GM19467 (cell line): ENCODE measurements around the gene NUF2.
"Not testable (repeated sequence)": the region's sequence is repeated elsewhere in the genome, so short reads cannot be mapped to it uniquely, and the experiment has no call there.

Experiments
- ATAC-seq: cut with Tn5 transposase; IDR thresholded peaks from one replicate; pipeline ENCODE4 v1.9.1; 2021; ENCODE audit warnings: mild to moderate bottlenecking, moderate library complexity; ENCODE audit not compliant: unreplicated experiment

The NUF2 gene

DNA sequence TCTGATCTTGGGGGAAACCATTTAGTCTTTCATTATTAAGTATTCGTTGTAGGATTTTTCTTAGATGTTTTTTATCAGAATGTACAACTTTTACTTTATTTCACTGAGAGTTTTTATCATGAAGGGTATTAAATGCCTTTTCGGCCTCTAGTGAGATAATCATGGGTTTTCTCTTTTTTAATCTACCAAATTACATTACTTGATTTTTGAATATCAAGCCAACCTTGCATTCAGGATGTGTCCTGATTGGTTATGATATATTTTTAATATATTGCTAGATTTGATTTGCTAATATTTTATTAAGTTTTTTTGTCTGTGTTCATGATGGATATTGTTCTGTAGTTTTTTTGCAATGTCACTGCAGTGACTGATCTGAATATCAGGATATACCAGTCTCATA lies 9.4 kb downstream of the NUF2 start:
- no peak for ATAC-seq

GRCh38 chr1:163335216-163335615 lies 13.5 kb downstream of the NUF2 start:
- no peak for ATAC-seq

DNA sequence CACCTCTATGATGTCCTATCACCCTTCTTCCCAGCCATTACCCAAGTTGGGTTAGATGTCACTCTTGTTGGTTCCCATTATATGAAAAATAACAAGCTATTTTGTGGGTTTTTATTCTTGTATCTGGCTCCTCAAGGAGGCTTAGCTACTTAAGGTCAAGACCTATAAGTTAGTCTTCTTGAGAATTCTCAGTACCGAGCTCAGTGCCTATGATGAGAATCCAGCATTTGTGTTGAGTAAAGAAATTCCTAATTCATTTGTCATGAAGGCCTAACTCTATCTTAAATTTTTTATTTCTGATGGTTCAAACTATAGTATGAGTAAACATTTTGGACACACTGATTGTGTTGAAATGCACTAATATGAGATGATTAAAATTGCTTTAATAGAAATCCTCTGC lies 15.9 kb downstream of the NUF2 start:
- no peak for ATAC-seq

DNA sequence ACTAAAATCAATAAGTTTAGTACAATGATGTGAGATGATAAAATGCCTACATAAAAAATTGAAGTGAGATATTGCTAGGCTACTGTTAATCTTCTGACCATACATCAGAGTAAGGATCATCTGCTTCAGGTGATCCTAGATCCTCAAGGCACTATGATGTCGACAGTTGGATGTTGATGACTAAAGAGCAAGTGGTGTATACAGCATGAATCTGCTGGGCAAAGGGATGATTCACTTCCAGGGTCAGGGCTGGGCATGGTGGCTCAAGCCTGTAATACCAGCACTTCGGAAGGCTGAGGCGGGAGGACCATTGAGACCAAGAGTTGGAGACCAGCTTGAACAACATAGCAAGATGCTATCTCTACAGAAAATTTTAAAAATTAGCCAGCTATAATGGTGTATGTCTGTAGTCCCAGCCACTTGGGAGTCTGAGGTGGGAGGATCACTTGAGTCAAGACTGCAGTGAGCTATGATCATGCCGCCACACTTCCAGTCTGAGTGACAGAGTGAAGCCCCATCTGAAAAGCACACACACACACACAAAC lies 24.6 kb downstream of the NUF2 start:
- ATAC-seq: no peak

DNA sequence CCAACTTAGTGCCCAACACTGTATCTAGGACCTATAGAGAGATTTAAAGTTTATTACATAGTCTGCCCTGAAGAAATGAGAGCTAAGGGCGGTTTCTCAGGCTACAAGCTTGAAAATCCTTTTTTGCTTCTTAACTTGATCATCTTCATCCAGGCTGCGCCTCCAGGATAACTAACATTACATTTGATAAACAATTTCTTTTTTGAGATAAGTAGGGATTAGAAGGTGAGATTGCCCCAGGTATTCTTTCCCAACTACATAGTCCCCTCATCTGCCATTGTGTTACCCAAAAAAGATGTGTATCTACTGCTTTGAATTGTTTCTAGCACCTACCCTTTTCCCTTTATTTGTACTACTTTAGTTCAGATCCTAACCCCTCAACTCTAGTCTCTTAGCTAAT lies 25.4 kb downstream of the NUF2 start:
- no peak for ATAC-seq

- no peak for ATAC-seq
Measured at GRCh38 chr1:163351912-163352311, 30.2 kb downstream of the NUF2 start.

GRCh38 chr1:163357378-163357777 lies 35.6 kb downstream of the NUF2 start:
- no peak for ATAC-seq

DNA sequence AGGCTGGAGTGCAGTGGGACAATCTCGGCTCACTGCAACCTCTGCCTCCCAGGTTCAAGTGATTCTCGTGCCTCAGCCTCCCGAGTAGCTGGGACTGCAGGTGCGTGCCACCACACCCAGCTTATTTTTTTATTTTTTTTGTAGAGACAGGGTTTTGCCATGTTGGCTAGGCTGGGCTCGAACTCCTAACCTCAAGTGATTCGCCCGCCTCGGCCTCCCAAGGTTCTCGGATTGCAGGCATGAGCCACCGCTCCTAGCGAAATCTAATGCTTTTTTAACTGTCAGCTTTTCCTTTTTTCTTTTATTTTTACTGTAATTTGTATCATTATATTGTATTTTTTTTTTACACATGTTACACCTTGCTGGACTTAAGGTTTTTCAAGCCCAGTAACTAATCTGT lies 36.4 kb downstream of the NUF2 start:
- ATAC-seq: not testable (repeated sequence)

DNA sequence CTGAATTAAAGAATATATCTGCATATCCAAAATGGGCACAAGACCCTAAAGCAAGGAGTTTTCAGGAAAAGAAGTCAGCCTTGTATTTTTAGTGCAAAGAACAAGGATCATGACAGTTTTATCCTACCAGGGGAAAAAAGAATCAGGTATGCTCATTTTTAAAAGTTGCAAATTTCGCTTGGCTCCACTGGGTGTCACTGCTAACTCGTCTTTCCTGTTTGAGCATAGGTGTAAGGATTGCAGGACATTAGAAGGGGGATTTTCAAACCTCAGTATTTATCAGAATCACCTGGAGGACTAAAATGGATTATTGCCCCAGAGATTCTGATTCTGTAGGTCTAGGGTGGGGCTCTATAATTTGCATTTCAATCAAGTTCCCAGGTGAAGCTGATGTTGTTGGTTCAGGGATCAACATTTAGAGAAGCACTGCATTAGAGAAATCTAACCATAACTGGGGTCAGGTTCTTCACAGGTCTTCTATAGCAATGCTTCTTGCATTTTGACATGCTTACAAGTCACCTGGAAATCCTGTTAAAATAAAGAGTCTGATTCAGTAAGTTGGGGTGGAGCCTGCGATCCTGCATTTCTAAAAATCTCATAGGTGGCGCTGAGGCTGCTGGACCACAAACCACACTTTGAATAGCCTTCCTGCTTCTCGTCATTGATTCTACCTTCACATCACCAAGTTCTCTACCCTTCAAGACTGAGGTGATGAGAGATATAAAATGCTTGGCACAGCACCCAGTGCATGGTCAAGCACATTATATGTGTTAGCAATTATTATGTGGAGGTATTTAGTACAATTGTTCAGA lies 39.6 kb downstream of the NUF2 start:
- ATAC-seq: no peak

GRCh38 chr1:163365186-163365585 lies 43.4 kb downstream of the NUF2 start:
- no peak for ATAC-seq

DNA sequence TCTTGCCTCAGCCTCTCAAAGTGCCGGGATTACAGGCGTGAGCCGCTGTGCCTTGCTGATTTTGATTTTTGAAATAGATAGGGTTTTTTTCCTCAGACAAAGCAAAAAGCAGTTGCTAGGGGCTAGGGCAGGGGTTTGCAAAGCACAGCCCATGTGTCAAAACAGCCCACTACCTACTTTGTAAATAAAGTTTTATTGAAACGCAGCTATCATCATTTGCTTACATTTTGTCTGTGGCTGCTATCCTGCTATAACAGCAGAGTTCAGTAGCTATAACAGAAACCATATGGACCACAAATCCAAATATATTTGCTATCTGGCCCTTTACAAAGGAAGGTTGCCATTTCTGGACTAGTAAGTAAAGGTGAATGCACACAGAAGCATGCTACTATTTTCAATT lies 44.8 kb downstream of the NUF2 start:
- ATAC-seq: no peak

DNA sequence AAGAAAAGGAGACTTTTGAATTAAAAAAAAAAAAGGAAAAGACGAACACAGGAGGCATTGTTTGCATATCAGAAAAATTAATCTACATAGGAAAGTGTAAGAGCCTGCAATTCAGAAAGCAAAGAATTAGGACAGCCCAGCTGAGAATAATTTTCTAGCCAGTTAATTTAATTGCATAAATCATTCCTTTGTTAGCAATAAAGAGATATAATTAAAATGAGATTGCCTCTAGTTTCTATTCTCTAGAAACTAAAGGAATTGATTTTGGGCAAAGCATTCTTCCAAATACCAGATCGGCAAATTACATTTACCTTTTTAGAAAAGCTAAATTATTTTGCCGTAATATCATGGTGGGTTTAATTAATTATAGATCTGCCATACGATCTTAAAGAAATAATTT lies 46.0 kb downstream of the NUF2 start:
- ATAC-seq: no peak

DNA sequence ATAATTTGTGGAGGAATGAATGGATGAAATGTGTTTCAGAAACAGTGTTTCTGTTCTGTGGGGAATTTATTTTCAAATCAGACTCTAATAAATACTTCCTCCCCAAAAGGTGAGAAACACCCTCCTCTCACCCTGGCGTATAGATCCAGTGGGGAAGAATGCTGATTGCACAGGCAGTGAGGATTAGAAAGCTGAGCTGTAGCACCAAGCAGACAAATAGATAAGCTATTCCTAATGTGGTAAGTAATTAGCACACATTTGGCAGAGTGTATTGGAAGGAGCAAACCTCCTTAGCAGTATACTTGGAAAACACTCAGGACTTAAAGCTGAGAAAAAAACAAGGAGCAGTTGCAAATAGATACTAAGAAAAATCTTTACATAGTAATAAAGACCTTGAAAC lies 50.8 kb downstream of the NUF2 start:
- ATAC-seq: no peak

- no peak for ATAC-seq
Measured at GRCh38 chr1:163378554-163378953, 56.8 kb downstream of the NUF2 start.

DNA sequence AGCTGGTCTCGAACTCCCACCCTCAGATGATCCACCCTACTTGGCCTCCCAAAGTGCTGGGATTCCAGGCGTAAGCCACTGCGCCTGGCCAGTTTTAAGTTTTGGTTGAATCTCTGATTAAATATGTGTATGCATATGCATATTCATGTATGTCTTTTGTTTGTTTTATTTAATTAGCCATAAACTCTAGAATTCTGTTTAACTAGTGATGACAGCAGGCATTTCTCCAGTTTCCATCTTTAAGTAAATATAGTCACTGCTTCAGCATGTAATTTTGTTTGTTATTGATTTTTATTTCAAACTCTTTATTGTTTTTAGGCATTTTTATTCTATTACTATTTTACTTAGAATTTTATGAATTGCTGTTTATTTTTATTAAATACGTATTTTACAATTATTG lies 58.0 kb downstream of the NUF2 start:
- ATAC-seq: no peak

DNA sequence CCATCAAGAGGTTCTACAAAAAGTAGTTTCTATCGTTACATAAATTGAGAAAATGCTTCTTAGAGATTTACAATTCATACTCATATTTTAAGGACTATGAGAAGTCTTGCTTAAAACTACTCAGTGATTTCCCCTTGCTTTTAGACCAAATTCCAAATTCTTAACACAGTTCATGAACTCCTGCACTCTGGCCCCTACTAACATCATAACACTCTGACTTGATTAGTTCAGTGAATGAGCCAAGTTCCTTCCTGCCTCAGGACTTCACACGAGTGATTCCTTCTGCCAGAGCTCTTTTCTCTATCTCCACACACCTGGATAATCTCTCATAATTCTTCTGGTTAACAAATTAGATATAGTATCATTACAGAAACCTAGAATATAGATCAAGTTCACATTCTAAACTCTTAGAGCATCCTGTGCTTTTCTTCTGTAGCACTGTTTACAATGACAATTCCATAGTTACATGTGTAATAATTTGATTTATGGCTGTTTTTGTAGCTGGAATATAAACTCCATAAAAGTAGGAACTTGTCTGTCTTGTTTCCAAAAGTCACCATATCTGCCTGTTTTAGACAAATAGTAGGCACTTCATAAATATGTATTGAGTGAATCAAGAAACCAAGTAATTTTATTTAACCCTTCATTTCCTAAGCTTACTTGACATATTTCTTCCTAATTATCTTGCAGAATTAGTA lies 59.9 kb downstream of the NUF2 start:
- no peak for ATAC-seq

- ATAC-seq: no peak
Measured at GRCh38 chr1:163382395-163382794, 60.6 kb downstream of the NUF2 start.

GRCh38 chr1:163387146-163387545 lies 65.4 kb downstream of the NUF2 start:
- ATAC-seq: no peak

DNA sequence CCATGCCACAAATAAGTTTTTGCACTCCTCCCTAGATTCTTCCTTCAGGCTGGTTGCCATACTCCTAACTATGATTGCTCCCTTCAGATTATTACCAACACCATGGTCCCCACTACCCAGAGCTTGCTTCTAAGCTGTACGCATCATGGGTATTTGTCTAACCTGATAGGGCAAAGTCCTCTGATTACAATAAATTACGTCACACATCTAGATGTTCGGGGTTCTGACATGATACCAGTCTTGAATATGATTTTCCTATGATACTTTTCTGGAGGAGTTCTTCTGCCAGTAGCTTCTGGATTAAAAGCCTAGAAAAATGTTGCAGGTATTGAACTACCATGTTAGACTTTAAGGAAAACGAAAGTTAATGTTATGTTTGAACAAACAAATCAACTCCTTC lies 67.2 kb downstream of the NUF2 start:
- ATAC-seq: no peak

DNA sequence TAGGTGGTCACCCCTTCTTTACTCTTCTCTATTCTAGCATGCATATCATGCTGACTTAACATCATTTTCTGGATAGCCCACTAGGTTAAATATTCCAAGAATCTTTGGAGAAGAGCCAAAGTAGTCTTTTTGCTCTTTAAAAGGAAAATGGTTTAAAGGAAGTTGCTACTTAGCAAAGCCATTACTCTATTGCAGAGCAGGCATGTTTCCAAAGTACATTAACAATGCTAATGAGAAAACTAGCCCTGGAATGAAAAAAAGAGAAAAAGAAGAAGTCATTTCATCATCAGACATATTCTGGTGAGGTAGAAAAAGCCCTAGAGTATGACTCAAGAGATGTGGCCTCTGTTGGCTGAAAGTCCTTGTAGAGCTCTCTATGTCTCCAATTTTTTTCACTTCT lies 74.0 kb downstream of the NUF2 start:
- ATAC-seq: no peak

DNA sequence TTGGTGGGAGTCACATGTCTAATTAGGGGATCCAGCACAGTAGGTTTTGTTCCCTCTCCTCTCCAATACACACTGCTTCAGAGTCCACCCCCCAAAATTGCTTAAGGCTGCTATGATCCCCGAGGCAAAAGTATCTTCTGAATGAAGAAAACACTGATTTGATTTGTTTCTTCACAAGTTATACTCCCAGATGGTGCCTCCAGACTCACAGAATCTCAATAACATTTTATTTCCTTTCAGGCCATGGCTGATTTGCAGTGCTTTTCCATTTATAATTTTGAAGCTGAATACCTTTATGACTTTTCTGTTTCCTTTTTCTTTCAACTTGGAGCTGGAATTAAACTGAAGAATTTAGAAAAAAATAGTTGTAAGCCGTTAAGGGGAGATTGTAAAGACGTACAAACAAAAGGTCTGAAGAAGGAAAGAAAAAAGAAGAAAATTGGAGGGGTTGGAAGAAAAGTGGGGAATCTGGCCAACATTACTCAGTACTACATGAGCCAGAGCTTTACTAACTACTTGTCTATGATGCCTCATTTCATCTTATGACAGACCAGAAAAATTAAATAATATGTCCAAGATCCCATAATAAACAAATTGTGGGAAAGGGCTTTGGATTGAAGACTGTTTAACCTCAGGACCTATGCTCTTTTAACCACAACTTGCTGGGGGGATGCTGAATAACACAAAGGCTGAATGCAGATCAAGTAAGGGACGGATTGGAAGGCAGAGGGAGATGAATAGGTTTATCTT lies 75.9 kb downstream of the NUF2 start:
- no peak for ATAC-seq

DNA sequence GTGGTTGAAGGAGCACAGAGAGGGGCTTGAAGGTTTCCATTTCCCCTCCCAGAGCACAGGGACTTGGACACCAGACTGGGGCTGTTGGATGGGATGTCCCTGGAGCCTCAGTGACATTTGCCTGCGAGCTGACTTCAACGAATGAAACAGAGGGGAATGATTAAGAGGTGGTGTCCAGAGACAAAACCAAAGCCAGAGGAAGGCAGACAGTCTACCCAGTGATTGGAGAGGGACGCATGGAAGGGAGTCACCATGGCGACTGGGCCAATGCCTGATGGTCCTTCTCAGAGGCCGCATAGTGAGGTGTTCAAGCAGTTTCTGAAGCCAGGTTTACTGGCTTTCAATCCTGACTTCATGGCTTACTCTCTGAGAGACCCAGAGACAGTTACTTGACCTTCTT lies 77.2 kb downstream of the NUF2 start:
- no peak for ATAC-seq
